Fibroblast of mammary gland (primary cell): ENCODE data around the gene BET1.

ENCODE experiments used
- DNase-seq: peaks from one replicate; pipeline ENCODE4 v3.0.0-alpha.2; 2010; ENCODE audit warnings: low read depth
- H3K4me3 ChIP-seq: 2 replicates; pipeline ENCODE4 v1.5.1; 2011; ENCODE audit warnings: low read depth, mild to moderate bottlenecking, low read length, moderate library complexity; ENCODE audit not compliant: control insufficient read depth
- CTCF ChIP-seq: conservative IDR thresholded peaks from 2 replicates; pipeline ENCODE4 v1.5.1; 2011; ENCODE audit warnings: low read depth, low read length, inconsistent platforms; ENCODE audit not compliant: control insufficient read depth, insufficient read depth

Gene BET1

DNA sequence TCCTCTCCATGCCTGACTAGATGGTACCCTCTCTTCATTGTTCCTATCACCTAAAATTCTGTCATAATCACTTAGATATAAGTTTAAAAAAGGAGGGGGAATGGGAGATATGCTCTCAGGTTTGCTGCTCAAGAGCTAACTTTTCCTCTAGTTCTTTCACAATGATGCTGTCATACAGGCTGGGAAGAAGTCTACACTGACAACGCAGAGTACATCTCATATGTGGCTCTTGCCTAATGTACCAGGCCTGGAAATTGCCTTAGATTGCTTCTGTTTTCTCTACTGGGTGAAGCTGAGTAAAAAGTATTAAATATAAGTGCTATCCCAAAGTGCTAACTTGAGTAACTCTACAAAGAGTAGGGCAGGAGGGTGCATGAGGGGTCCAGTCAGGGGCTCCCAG, 43.8 kb upstream of the BET1 start:
- no peak for TF ChIP-seq CTCF
- no peak for DNase-seq
- no peak overlapping the region for H3K4me3 ChIP-seq

GRCh38 chr7:94045581-94045980, 41.4 kb upstream of the BET1 start:
- no peak for TF ChIP-seq CTCF
- H3K4me3 ChIP-seq, result no peak overlapping the region
- no peak for DNase-seq

- no peak for TF ChIP-seq CTCF
- H3K4me3 ChIP-seq, result no peak overlapping the region
- DNase-seq, result no peak
Measured at GRCh38 chr7:94044806-94045205, 40.7 kb upstream of the BET1 start.

- DNase-seq, result peak; percentile 88
- H3K4me3 ChIP-seq, result no peak overlapping the region
- TF ChIP-seq CTCF, result no peak
Measured at GRCh38 chr7:94043299-94043698, 39.1 kb upstream of the BET1 start.

DNA sequence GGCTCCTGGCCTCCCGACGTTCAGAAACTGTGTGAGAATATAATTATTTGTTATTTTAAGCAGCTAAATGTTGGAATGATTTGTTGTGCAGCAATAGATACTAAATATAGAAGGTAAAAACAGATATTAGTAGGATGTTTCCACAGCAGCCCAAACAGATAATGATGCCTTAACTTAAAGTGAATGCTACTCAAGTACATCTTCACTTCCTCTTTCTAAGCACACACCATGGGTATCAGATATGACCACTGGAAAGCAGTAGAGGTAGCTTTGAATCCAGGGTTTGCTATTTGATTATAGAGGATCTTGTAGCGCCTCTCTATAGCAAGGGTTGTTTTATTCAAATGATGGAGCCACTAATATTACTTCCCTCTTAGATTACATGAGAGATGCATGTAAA, 38.2 kb upstream of the BET1 start:
- no peak overlapping the region for H3K4me3 ChIP-seq
- no peak for DNase-seq
- TF ChIP-seq CTCF, result no peak

- H3K4me3 ChIP-seq, result no peak overlapping the region
- no peak for TF ChIP-seq CTCF
- peak; percentile 55 for DNase-seq
Measured at GRCh38 chr7:94041529-94041928, 37.4 kb upstream of the BET1 start.

- H3K4me3 ChIP-seq, result no peak overlapping the region
- no peak for TF ChIP-seq CTCF
- no peak for DNase-seq
Measured at GRCh38 chr7:94040254-94040653, 36.1 kb upstream of the BET1 start.
